Effector memory CD8-positive, alpha-beta T cell (primary cell): ENCODE data around the gene MSX1.

ENCODE experiments used
- ATAC-seq: fragments of 150-1000 bp; cut with Tn5 transposase; replicated peaks from 2 replicates; pipeline ENCODE4 v1.10.0; 2021; ENCODE audit warnings: mild to moderate bottlenecking, moderate library complexity
- DNase-seq, 3 experiments: peaks; one replicate each; pipeline ENCODE4 v3.0.0; 2021
- H3K27ac Mint-ChIP-seq, 2 donors: one replicate each; pipeline ENCODE4 v1.8.0; 2022; ENCODE audit warnings: mild to moderate bottlenecking in 2 of 2, mixed read lengths in 2 of 2, moderate library complexity in 2 of 2
- H3K27me3 Mint-ChIP-seq, 2 donors: one replicate each; pipeline ENCODE4 v1.8.0; 2022; ENCODE audit warnings: mixed read lengths in 2 of 2
- H3K36me3 Mint-ChIP-seq: one replicate; pipeline ENCODE4 v1.8.0; 2022; ENCODE audit warnings: mild to moderate bottlenecking, moderate library complexity, mixed read lengths; ENCODE audit not compliant: insufficient read depth
- H3K4me1 Mint-ChIP-seq, 2 donors: one replicate each; pipeline ENCODE4 v1.8.0; 2022; ENCODE audit warnings: low read depth in 2 of 2, mixed read lengths in 2 of 2
- H3K4me3 Mint-ChIP-seq, 2 donors: one replicate each; pipeline ENCODE4 v1.8.0; 2022; ENCODE audit warnings: mild to moderate bottlenecking in 2 of 2, mixed read lengths in 2 of 2, moderate library complexity in 2 of 2
- H3K9me3 Mint-ChIP-seq, 2 donors: one replicate each; pipeline ENCODE4 v1.8.0; 2022; ENCODE audit warnings: mixed read lengths in 2 of 2

The MSX1 gene

GRCh38 chr4:4899202-4899925 is 39.9 kb downstream of the MSX1 start:
- no peak overlapping the region for H3K27ac Mint-ChIP-seq

GRCh38 chr4:4901877-4902276 is 42.4 kb downstream of the MSX1 start:
- ATAC-seq, result no peak
- H3K36me3 Mint-ChIP-seq, result no peaks in the 10 kb centered on the region
- no peaks in the 10 kb centered on the region for H3K4me1 Mint-ChIP-seq
- H3K9me3 Mint-ChIP-seq, result no peaks in the 10 kb centered on the region
- no peak for DNase-seq
- H3K27me3 Mint-ChIP-seq, result peaks cover 29 to 47% of the 10 kb centered on the region in 2 donors
- H3K4me3 Mint-ChIP-seq, result no peak overlapping the region
- no peak overlapping the region for H3K27ac Mint-ChIP-seq

More at GRCh38 chr4:4899202-4899925, 39.9 kb downstream of the MSX1 start:
- no peaks in the 10 kb centered on the region for H3K4me1 Mint-ChIP-seq
- ATAC-seq (no peak), DNase-seq (no peak)
- no peaks in the 10 kb centered on the region for H3K36me3 Mint-ChIP-seq
- H3K27me3 Mint-ChIP-seq, result peaks cover 11 to 47% of the 10 kb centered on the region in 2 donors
- H3K4me3 Mint-ChIP-seq, result no peak overlapping the region
- H3K9me3 Mint-ChIP-seq, result no peaks in the 10 kb centered on the region

- H3K4me1 Mint-ChIP-seq, result peaks cover 0 to 3% of the 10 kb centered on the region in 2 donors
- no peak overlapping the region for H3K4me3 Mint-ChIP-seq
- H3K27ac Mint-ChIP-seq, result no peak overlapping the region
- no peaks in the 10 kb centered on the region for H3K36me3 Mint-ChIP-seq
- DNase-seq, result no peak
- H3K27me3 Mint-ChIP-seq, result peaks cover 14 to 41% of the 10 kb centered on the region in 2 donors
- no peak for ATAC-seq
- H3K9me3 Mint-ChIP-seq, result no peaks in the 10 kb centered on the region
Observed at GRCh38 chr4:4912155-4912554, 52.7 kb downstream of the MSX1 start.

- Mint-ChIP-seq H3K27me3 (peaks cover 4 to 34% of the 10 kb centered on the region in 2 donors), H3K36me3 (no peaks in the 10 kb centered on the region), H3K4me3 (no peak overlapping the region), H3K9me3 (peaks cover 0 to 4% of the 10 kb centered on the region in 2 donors), H3K27ac (no peak overlapping the region), H3K4me1 (peaks cover 0 to 3% of the 10 kb centered on the region in 2 donors)
- ATAC-seq (no peak), DNase-seq (no peak)
Observed at GRCh38 chr4:4913147-4913561, 53.7 kb downstream of the MSX1 start.
